HG03457 (cell line): ENCODE data around the gene ACER3.
"Not testable (repeated sequence)": the region's sequence is repeated elsewhere in the genome, so short reads cannot be mapped to it uniquely, and the experiment has no call there.

Source experiments
- ATAC-seq: cut with Tn5 transposase; IDR thresholded peaks from one replicate; pipeline ENCODE4 v1.9.1; 2021; ENCODE audit warnings: moderate number of reproducible peaks; ENCODE audit not compliant: unreplicated experiment

ACER3 gene

GRCh38 chr11:77036398-77036797, 175.7 kb downstream of the ACER3 start:
- no peak for ATAC-seq

GRCh38 chr11:77037057-77037456, 176.3 kb downstream of the ACER3 start:
- ATAC-seq = no peak

DNA sequence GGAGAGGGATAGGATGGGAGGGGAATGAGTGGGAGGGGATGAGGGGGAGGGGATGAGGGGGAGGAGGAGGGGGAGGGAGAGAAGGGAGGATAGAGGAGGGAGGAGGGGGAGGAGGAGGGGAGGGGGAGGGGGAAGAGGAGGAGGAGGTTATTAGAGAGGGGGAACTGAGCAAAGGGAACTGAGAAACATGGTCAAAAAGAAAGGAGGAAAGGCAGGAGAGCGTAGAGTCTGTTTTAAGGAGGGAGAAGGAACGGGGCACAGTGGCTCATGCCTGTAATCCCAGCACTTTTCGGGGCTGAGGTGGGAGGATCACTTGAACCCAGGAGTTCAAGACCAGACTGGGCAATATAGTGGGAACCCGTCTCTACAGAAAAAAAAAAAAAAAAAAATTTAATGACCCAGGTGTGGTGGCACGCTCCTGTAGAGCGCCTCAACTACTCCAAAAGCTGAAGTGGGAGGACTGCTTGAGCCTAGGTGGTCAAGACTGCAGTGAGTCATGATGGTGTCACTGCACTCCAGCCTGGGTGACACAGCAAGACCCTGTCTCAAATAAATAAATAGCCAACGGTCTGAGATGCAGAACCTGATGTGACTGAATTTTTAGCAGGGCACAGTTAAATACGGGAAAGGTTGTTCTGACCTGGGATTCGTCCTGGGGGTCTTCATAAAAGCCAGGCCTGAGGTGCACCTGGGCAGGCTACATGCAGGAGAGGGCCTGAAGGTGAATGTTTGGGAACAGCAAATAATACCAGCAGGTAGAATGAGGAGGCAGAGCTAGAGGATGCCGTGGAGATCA, 177.5 kb downstream of the ACER3 start:
- ATAC-seq = no peak

DNA sequence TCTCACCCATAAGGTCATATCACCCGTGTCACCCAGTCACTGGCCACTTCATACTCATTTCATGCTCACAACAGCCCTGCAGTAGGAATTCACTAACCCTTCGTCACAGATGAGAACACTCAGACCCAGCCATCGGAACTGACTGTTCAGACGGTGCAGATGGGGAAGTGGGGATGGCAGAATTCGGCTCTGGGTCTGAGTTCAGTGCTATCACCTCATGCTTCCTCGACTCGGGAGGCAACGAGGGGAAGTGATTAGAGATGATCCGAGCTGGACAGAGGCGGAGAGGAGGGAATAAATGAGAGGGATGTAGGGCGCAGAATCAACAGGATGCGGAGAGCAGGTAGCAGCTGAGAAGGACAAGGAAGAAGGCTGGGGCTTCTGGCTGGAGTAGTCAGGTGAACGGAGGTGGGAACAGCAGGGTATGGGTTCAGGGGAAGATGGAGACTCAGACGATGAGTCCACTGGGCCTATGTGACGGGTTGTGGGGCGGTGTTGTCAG, 178.2 kb downstream of the ACER3 start:
- ATAC-seq = no peak

DNA sequence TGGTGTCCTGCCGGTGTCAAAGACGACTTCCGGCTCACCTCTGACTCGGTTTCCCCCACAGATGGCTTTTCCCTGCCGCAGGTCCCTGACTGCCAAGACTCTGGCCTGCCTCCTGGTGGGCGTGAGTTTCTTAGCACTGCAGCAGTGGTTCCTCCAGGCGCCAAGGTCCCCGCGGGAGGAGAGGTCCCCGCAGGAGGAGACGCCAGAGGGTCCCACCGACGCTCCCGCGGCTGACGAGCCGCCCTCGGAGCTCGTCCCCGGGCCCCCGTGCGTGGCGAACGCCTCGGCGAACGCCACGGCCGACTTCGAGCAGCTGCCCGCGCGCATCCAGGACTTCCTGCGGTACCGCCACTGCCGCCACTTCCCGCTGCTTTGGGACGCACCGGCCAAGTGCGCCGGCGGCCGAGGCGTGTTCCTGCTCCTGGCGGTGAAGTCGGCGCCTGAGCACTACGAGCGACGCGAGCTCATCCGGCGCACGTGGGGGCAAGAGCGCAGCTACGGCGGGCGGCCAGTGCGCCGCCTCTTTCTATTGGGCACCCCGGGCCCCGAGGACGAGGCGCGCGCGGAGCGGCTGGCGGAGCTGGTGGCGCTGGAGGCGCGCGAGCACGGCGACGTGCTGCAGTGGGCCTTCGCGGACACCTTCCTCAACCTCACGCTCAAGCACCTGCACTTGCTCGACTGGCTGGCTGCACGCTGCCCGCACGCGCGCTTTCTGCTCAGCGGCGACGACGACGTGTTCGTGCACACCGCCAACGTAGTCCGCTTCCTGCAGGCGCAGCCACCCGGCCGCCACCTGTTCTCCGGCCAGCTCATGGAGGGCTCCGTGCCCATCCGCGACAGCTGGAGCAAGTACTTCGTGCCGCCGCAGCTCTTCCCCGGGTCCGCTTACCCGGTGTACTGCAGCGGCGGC, 179.0 kb downstream of the ACER3 start:
- ATAC-seq = no peak

GRCh38 chr11:77040401-77040777, 179.7 kb downstream of the ACER3 start:
- no peak for ATAC-seq

DNA sequence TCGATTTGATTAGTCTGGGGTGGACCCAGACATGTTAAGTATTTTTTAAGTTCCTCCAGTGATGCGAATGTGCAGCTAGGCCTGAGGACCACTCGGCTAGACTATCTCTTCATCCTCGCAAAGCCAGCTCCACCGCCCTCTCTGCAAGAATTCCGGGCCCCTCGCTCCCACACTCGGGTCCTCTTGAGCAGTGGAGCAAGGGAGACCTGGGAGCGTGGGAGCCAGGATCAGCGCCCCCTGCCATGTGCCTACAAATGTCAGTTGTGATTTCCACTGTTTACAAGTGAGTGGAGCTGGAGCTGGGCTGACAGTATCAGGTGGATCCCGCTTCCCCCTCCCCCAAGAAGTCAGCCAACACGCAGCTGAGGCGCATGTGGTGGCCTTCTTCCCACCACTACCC, 180.2 kb downstream of the ACER3 start:
- ATAC-seq = no peak

DNA sequence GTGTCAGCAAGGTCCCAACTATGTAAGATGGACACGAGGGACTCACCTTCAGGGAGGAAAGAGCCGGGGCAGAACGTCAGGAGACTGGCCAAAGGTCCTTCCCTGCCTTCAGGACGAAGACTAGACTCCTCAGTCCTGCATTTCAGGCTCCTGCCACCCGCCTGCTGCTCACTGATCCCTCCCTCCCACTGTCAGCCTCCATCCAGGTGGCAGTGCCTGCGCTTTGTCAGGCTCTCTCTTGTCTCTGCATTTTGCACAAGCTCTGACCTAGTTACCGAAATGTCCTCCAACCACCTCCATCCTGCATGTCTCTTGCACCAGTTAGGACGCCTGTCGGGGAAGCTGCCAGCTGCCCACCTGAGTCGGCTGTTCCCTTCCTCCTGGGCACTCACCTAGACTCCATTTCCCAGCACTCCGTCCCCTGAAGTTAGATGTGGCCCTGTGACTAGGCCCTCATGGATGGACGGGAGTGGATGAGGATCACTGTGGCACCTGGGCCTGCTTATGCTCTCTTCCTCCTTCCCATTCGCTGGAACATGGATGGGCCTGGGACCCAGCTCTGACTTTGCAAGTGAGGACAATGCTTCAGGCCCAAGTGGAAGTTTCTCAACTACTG, 181.5 kb downstream of the ACER3 start:
- no peak for ATAC-seq

- no peak for ATAC-seq
Measured at GRCh38 chr11:77044356-77044755, 183.6 kb downstream of the ACER3 start.

GRCh38 chr11:77044886-77045285, 184.2 kb downstream of the ACER3 start:
- no peak for ATAC-seq

DNA sequence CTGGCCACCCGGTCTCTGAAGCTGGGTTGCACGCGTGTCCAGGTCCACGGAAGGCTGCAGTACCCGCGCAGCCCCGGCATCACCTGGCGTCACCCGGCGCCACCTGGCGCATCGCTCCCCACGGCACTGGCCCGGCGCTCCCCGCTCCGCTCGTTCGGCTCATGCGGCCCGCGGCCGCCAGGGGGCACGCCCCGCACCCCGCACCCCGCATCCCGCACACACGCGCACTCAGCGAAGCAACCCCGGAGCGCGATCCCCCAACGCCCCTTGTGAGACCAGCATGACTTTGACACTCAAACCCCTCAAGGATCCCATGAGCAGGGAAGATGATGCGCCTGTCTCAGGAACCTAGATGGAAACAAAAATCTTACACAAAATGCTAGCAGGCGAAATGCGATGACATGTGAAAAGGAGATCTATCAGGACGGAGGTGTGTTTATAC, 185.4 kb downstream of the ACER3 start:
- no peak for ATAC-seq

GRCh38 chr11:77047007-77047927, 186.5 kb downstream of the ACER3 start:
- peak; percentile 68 for ATAC-seq

- ATAC-seq = not testable (repeated sequence)
Measured at GRCh38 chr11:77047928-77048446, 187.3 kb downstream of the ACER3 start.

DNA sequence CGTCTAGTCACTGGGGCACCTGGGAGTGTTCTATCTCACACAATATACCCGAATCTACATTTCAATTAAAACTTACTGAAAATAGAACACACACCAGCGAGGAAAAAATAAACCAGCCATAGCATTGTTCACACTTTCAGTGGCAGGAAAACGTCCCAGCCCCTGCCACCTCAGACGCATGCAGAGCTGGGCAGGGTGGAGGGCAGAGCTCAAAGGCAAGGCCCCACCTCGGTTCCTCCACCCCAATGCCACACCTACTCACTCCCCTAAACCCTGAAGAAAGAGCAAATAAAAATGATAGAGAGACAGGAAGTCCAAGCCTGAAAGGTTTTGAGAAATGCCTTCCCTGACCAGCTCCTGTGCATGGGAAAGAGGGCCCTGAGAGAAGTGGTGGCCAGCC, 188.3 kb downstream of the ACER3 start:
- no peak for ATAC-seq

DNA sequence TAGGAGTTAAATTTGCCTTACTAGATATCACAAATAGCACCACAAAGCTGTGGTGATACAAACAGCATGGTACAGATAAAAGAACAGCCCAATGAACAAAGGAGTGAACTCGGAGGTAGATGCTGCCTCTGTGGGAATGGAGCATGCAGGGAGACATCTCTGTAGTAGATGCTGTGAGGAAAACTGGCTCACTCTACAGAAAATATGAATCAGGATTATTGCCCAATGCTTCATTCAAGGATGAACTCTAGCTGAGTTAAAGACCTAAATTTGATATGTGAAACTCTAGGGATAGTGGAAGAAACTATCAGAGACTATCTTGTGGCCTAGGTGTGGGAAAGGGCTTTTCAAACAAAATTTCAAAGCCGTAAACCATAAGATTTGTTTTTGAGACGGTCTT, 190.8 kb downstream of the ACER3 start:
- no peak for ATAC-seq

DNA sequence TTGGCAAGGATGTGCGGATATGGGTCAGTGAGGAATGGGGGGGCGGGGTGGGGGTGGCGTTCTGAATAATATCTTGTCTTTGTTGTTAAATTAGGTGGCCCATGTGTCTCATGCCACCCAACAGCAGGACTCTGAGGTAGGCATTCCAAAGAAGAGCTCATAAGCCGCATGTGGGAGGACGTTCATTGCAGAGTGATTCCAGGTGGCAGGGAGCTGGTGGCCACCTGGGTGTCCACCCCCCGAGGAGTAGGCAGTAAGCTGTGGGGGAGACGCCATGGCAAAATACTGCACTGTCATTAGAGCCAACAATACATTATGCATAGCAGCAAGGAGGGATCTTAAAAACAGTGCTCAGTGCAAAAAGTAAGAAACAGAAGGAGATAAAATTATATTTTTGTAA, 191.8 kb downstream of the ACER3 start:
- ATAC-seq = no peak

DNA sequence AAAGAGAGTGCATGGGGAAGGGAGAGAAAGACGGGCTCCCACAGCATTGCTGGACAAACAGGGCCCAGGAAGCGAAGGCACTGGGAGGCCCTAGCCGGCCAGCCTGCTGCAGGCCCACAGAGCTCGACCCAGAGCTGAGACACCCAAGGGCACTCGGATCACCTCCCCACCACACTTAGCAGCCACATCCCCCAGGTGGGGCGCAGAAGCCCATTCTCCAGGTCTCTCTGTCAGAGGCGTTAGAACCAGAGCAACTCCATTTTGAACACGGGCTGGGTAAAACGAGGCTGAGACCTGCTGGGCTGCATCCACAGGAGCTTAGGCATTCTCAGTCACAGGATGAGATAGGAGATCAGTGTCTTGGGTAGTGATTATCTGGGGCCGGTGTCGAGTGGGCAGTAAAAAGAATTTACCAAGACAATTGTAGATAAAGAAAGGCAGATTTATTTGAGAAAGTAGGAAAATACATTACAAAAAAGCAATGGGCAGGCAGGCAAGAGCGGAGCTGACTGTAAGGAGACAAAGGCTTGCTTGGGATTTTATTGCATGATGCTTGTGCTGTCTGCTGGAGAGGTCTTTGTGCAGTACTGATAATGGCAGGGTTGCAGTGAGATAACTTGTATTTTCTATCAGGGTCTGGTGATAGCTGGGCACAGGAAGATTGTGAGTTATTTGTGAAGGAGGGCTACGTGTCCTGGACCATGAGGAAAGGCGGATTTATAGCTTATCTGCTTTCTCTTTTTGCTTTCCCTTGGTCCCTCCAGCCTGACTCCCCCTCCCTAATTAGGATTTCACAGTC, 192.7 kb downstream of the ACER3 start:
- ATAC-seq = no peak

GRCh38 chr11:77054084-77054483, 193.4 kb downstream of the ACER3 start:
- ATAC-seq = no peak

DNA sequence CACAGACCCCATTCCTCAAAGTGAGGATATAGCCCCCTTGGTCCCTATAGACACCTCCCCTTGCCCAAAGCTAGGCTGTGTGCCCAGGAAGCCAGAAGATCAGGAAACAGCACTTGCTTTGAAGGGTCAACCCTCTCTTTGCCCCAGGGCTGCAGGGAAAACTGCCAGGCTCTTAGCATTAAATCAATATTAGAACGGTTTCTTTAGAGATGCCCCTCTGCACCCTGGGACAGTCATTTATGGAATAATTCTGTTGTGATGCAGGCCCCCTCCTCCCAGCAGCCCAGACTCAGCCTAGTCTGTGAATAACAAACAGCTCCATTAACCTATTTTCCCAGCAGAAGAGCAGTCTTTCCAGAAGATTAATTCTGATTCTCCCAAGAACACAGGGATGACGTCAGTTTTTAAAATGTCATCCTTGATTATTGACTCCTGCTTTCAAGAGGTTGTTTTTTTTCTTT, 194.4 kb downstream of the ACER3 start:
- ATAC-seq = no peak
